H1 (cell line): ENCODE measurements around the gene SUDS3. TPM values are rescaled to one million over a fixed set of nuclear protein-coding genes. Genes with fewer than 3 reads are reported as not detected.

Experiments
- BACH1 ChIP-seq: IDR thresholded peaks from 2 replicates; pipeline ENCODE4 v1.6.1; 2012; ENCODE audit warnings: low read length, improper control_type of control experiment
- BRCA1 ChIP-seq: IDR thresholded peaks from 2 replicates; pipeline ENCODE4 v1.6.1; 2012; ENCODE audit warnings: low read depth, low read length, improper control_type of control experiment
- CHD7 ChIP-seq: fragments of 300-600 bp; sonication (generic); IDR thresholded peaks from 2 replicates; pipeline ENCODE4 v1.7.1; 2012; ENCODE audit warnings: low read length, moderate library complexity, mild to moderate bottlenecking, inconsistent platforms; ENCODE audit not compliant: insufficient replicate concordance
- MAX ChIP-seq: IDR thresholded peaks from 2 replicates; pipeline ENCODE4 v1.6.1; 2012; ENCODE audit warnings: inconsistent platforms
- PHF8 ChIP-seq: fragments of 200-600 bp; sonication (generic); conservative IDR thresholded peaks from 2 replicates; pipeline ENCODE4 v1.7.1; 2012; ENCODE audit warnings: low read depth, mild to moderate bottlenecking, inconsistent platforms, low read length, moderate library complexity
- RFX5 ChIP-seq: IDR thresholded peaks from 2 replicates; pipeline ENCODE4 v1.6.1; 2011; ENCODE audit warnings: low read depth, low read length, improper control_type of control experiment, borderline replicate concordance
- TAF7 ChIP-seq: optimal IDR thresholded peaks from 2 replicates; pipeline ENCODE3; 2011; ENCODE audit warnings: low read depth, mild to moderate bottlenecking, inconsistent platforms, low read length, moderate library complexity, borderline replicate concordance
- polyA plus RNA-seq, 7 experiments: library from polyadenylated mRNA; depleted of rRNA in 3 of 7; stranded (reverse) in 5 of 7; unstranded in 2 of 7; fragments of >200 nt in 5 of 7; fragments of 200-250 nt in 2 of 7; gene quantifications; 1 replicate in 5 of 7; 2 replicates in 1 of 7; 4 replicates in 1 of 7; pipeline versions ENCODE4 v1.2.1 to v1.2.3, GENCODE V29; 2011 to 2013; ENCODE audit warnings: missing spikeins in 2 of 7, mixed read lengths in 2 of 7
- total RNA-seq: library from RNA; stranded (reverse); fragmentation: NEBNext Ultra II Directional; extraction: Animal tissue kit (Norgen Biotek cat#: 25700); gene quantifications from 2 replicates; pipeline ENCODE4 v1.2.1, GENCODE V29; 2021
- TF ChIP-seq, protein P1 (sequence below): IDR thresholded peaks from 2 replicates; pipeline ENCODE4 v1.6.1; 2011; ENCODE audit warnings: low read depth, mild to moderate bottlenecking, low read length; ENCODE audit not compliant: insufficient read depth

The SUDS3 gene
- total and polyA plus RNA-seq, 2 of the 8 experiments (the other 6 are each of a cell fraction or from before 2014, with no cell fraction given), result 30.0 to 58.7 TPM

- TF ChIP-seq CHD7 (no peak), TAF7 (no peak), PHF8 (no peak), MAX (no peak), BRCA1 (no peak), BACH1 (no peak), RFX5 (no peak)
- TF ChIP-seq, protein P1, sequence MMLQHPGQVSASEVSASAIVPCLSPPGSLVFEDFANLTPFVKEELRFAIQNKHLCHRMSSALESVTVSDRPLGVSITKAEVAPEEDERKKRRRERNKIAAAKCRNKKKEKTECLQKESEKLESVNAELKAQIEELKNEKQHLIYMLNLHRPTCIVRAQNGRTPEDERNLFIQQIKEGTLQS, result no peak
Observed at GRCh38 chr12:118345355-118345754, 31.0 kb upstream of the SUDS3 start (continued).
